Measurements from ENCODE around the gene AKT2. TPM values are rescaled to one million over a fixed set of nuclear protein-coding genes. Genes with fewer than 3 reads are reported as not detected.

The AKT2 gene
- total and polyA plus RNA-seq, 2 experiments from 2014 or later, result 60.1 to 193 TPM

- H3K27ac ChIP-seq, result no peak overlapping the region
- H3K9me3 ChIP-seq (ENCODE audit: low read depth), result no peaks in the 10 kb centered on the region
- H3K4me3 ChIP-seq, result no peak overlapping the region
- no peak for DNase-seq (ENCODE audit: low read depth in 1 of 2, low spot score in 1 of 2)
- H3K4me1 ChIP-seq (ENCODE audit: low read depth), result no peaks in the 10 kb centered on the region
- H3K27me3 ChIP-seq, result peaks cover 55% of the 10 kb centered on the region
- no peak for TF ChIP-seq CTCF (IDR thresholded peaks at IDR 0.05; ENCODE audit: low read depth, low read length)
- H3K36me3 ChIP-seq, result no peaks in the 10 kb centered on the region
Observed at GRCh38 chr19:40216777-40217026, 68.4 kb downstream of the AKT2 start.

- Histone ChIP-seq H3K36me3 (no peaks in the 10 kb centered on the region), H3K4me3 (no peak overlapping the region), H3K4me1 (ENCODE audit: low read depth) (no peaks in the 10 kb centered on the region), H3K27me3 (peaks cover 52% of the 10 kb centered on the region), H3K27ac (no peak overlapping the region), H3K9me3 (ENCODE audit: low read depth) (no peaks in the 10 kb centered on the region)
- no peak for TF ChIP-seq CTCF (IDR thresholded peaks at IDR 0.05; ENCODE audit: low read depth, low read length)
- no peak for DNase-seq (ENCODE audit: low read depth in 1 of 2, low spot score in 1 of 2)
Observed at GRCh38 chr19:40216013-40216776, 69.0 kb downstream of the AKT2 start.

GRCh38 chr19:40214936-40215335 lies 70.2 kb downstream of the AKT2 start:
- Histone ChIP-seq H3K4me1 (ENCODE audit: low read depth) (no peaks in the 10 kb centered on the region), H3K4me3 (no peak overlapping the region), H3K27ac (no peak overlapping the region), H3K9me3 (ENCODE audit: low read depth) (no peaks in the 10 kb centered on the region), H3K27me3 (peaks cover 40% of the 10 kb centered on the region), H3K36me3 (peaks cover 2% of the 10 kb centered on the region)
- no peak for TF ChIP-seq CTCF (IDR thresholded peaks at IDR 0.05; ENCODE audit: low read depth, low read length)
- no peak for DNase-seq (ENCODE audit: low read depth in 1 of 2, low spot score in 1 of 2)

GRCh38 chr19:40213882-40214570 lies 71.1 kb downstream of the AKT2 start:
- no peak overlapping the region for H3K4me3 ChIP-seq
- peaks cover 31% of the 10 kb centered on the region for H3K27me3 ChIP-seq
- no peaks in the 10 kb centered on the region for H3K4me1 ChIP-seq (ENCODE audit: low read depth)
- DNase-seq (ENCODE audit: low read depth in 1 of 2, low spot score in 1 of 2), result no peak
- H3K36me3 ChIP-seq, result peaks cover 6% of the 10 kb centered on the region
- no peaks in the 10 kb centered on the region for H3K9me3 ChIP-seq (ENCODE audit: low read depth)
- no peak for TF ChIP-seq CTCF (IDR thresholded peaks at IDR 0.05; ENCODE audit: low read depth, low read length)
- no peak overlapping the region for H3K27ac ChIP-seq

GRCh38 chr19:40213251-40213829 lies 71.8 kb downstream of the AKT2 start:
- Histone ChIP-seq H3K4me1 (ENCODE audit: low read depth) (no peaks in the 10 kb centered on the region), H3K4me3 (no peak overlapping the region), H3K9me3 (ENCODE audit: low read depth) (no peaks in the 10 kb centered on the region), H3K36me3 (peaks cover 6% of the 10 kb centered on the region), H3K27me3 (peaks cover 24% of the 10 kb centered on the region), H3K27ac (no peak overlapping the region)
- no peak for DNase-seq (ENCODE audit: low read depth in 1 of 2, low spot score in 1 of 2)
- no peak for TF ChIP-seq CTCF (IDR thresholded peaks at IDR 0.05; ENCODE audit: low read depth, low read length)
